SK-N-SH (cell line): ENCODE measurements around the gene PRSS36. TPM values are rescaled to one million over a fixed set of nuclear protein-coding genes. Genes with fewer than 3 reads are reported as not detected.
"Not testable (repeated sequence)": the region's sequence is repeated elsewhere in the genome, so short reads cannot be mapped to it uniquely, and the experiment has no call there.

Source experiments
- CTCF ChIA-PET: fragments of 300-600, 350-600 bp; formaldehyde crosslinking; extraction: SDS; loops from one replicate; lab custom pipeline; 2021; lab: Yijun Ruan, JAX
- POLR2A ChIA-PET: fragments of 350-600 bp; sonication (Branson Sonifier 250); formaldehyde crosslinking; extraction: SDS; loops from one replicate; lab custom pipeline; 2020; ENCODE audit warnings: antibody characterized with exemption, inconsistent platforms; lab: Yijun Ruan, JAX
- DNase-seq: peaks from one replicate; pipeline ENCODE4 v3.0.0; 2012
- H2AFZ ChIP-seq: fragments of 200-600 bp; sonication (generic); 2 replicates; pipeline ENCODE4 v1.8.1; 2016; ENCODE audit warnings: antibody characterized with exemption, mild to moderate bottlenecking, low read depth
- H3F3A ChIP-seq: fragments of 200-600 bp; sonication (generic); replicated peaks from 2 replicates; pipeline ENCODE3; 2016; ENCODE audit warnings: antibody characterized with exemption, mild to moderate bottlenecking; ENCODE audit not compliant: insufficient read depth
- H3K27ac ChIP-seq, 2 experiments: fragments of 200-500 bp in 1 of 2; fragments of 200-600 bp in 1 of 2; sonication (Bioruptor generic) in 1 of 2; sonication (generic), shearing (Covaris generic) in 1 of 2; 2 replicates each; pipeline versions ENCODE4 v1.5.1 to v1.6.1; 2014 to 2016; ENCODE audit warnings: low read depth in 2 of 2, inconsistent platforms in 1 of 2, low read length in 1 of 2, mild to moderate bottlenecking in 1 of 2, mixed read lengths in 1 of 2
- H3K27me3 ChIP-seq: fragments of 200-600 bp; sonication (generic), shearing (Covaris generic); 2 replicates; pipeline ENCODE4 v1.6.1; 2016; ENCODE audit warnings: mixed run types; ENCODE audit not compliant: insufficient read depth
- H3K36me3 ChIP-seq, 2 experiments: fragments of 200-500 bp in 1 of 2; fragments of 200-600 bp in 1 of 2; sonication (Bioruptor generic) in 1 of 2; sonication (generic) in 1 of 2; replicated peaks in 1 of 2; 2 replicates each; pipeline versions ENCODE3 to v1.5.1; 2014 to 2016; ENCODE audit warnings: low read length in 1 of 2, mild to moderate bottlenecking in 1 of 2; ENCODE audit not compliant: insufficient read depth in 2 of 2, control insufficient read depth in 1 of 2
- H3K4me1 ChIP-seq, 2 experiments: fragments of 200-500 bp in 1 of 2; fragments of 200-600 bp in 1 of 2; sonication (Bioruptor generic) in 1 of 2; sonication (generic), shearing (Covaris generic) in 1 of 2; 2 replicates each; pipeline versions ENCODE4 v1.5.1 to v1.6.1; 2014 to 2016; ENCODE audit warnings: low read depth in 1 of 2, low read length in 1 of 2, mixed run types in 1 of 2; ENCODE audit not compliant: insufficient read depth in 2 of 2, control insufficient read depth in 1 of 2
- H3K4me2 ChIP-seq: fragments of 200-600 bp; sonication (generic), shearing (Covaris generic); 2 replicates; pipeline ENCODE4 v1.6.1; 2017; ENCODE audit warnings: mixed run types
- H3K4me3 ChIP-seq, 2 experiments: fragments of 200-500 bp in 1 of 2; fragments of 200-600 bp in 1 of 2; sonication (Bioruptor generic) in 1 of 2; sonication (generic), shearing (Covaris generic) in 1 of 2; 2 replicates each; pipeline versions ENCODE4 v1.5.1 to v1.8.1; 2014 to 2016; ENCODE audit warnings: low read depth in 2 of 2, inconsistent platforms in 1 of 2, low read length in 1 of 2, mild to moderate bottlenecking in 1 of 2, mixed read lengths in 1 of 2, moderate library complexity in 1 of 2
- H3K79me2 ChIP-seq: fragments of 200-600 bp; sonication (generic); 2 replicates; pipeline ENCODE4 v1.8.1; 2017; ENCODE audit warnings: mild to moderate bottlenecking; ENCODE audit not compliant: insufficient read depth
- H3K9ac ChIP-seq: fragments of 200-600 bp; sonication (generic); 2 replicates; pipeline ENCODE4 v1.6.1; 2017; ENCODE audit warnings: mixed run types
- H3K9me2 ChIP-seq: fragments of 200-600 bp; sonication (generic); 2 replicates; pipeline ENCODE4 v1.6.1; 2017; ENCODE audit warnings: mixed run types
- H3K9me3 ChIP-seq: fragments of 200-600 bp; sonication (generic); 2 replicates; pipeline ENCODE4 v1.6.1; 2017; ENCODE audit warnings: mixed run types, mild to moderate bottlenecking, moderate library complexity
- H4K20me1 ChIP-seq: fragments of 200-600 bp; sonication (generic); 2 replicates; pipeline ENCODE4 v1.6.1; 2017; ENCODE audit warnings: mild to moderate bottlenecking, mixed run types; ENCODE audit not compliant: insufficient read depth
- FOXJ3 ChIP-seq: sonication (generic); formaldehyde crosslinking; IDR thresholded peaks from 2 replicates; pipeline ENCODE4 v1.5.1; 2020; ENCODE audit warnings: mild to moderate bottlenecking, missing genetic modification reagents
- PBX3 ChIP-seq: IDR thresholded peaks from 2 replicates; pipeline ENCODE4; 2012
- RXRA ChIP-seq: IDR thresholded peaks from 2 replicates; pipeline ENCODE4 v1.4.0; 2012; ENCODE audit warnings: low read depth, mild to moderate bottlenecking, borderline replicate concordance
- TAF1 ChIP-seq: IDR thresholded peaks from 2 replicates; pipeline ENCODE4 v1.6.1; 2012; ENCODE audit warnings: low read depth, mild to moderate bottlenecking, low read length, moderate library complexity, borderline replicate concordance
- WGBS: methylation state at CpG from one replicate; pipeline ENCODE4 v1.1.6; 2017; ENCODE audit warnings: low lambda C conversion rate; 5-methylcytosine and 5-hydroxymethylcytosine counted together
- polyA plus RNA-seq, 3 experiments: library from polyadenylated mRNA; depleted of rRNA; stranded (reverse); fragments of >200 nt; gene quantifications; 2 replicates each; pipeline ENCODE4 v1.2.3, GENCODE V29; 2012
- TF ChIP-seq, protein P1 (sequence below): IDR thresholded peaks from 2 replicates; pipeline ENCODE4 v1.6.1; 2012; ENCODE audit warnings: mild to moderate bottlenecking, low read depth, low read length, moderate library complexity

The PRSS36 gene
- polyA plus RNA-seq, 1 of the 3 experiments (the other 2 are of a cell fraction) = 0.49 TPM

DNA sequence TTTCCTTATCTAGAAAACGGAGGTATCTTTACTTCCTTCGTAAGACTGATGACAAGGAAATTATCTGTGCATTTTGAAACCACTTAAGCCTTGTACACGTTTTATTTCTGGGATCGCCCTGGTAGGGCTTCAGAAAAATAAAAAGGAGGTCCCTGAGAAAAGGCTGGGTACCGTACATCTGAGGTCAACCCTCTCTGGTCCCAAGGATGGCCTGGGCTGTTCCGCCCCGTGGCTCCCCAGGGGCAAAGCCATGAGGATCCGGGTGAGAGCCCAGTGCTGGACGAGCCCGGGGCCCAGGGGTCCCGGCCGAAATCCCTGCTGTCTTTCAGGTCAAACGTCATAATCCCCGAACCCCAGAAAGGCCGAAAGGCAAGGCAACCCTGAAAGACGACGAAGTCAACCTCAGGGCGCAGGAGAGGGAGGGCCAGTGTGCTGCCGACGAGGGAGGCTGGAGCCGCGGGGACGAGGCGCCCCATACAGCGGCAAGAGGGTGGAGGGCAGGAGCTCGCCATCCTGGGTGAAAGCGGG lies 29.4 kb upstream of the PRSS36 start:
- H3K9me2 ChIP-seq = no peaks in the 10 kb centered on the region
- peaks cover 9 to 15% of the 10 kb centered on the region in 2 experiments; a peak in 2 of 4 replicates for H3K4me1 ChIP-seq
- peak overlapping the region; percentile 92 for H2AFZ ChIP-seq
- H4K20me1 ChIP-seq = peaks cover 38% of the 10 kb centered on the region
- H3K9me3 ChIP-seq = no peaks in the 10 kb centered on the region
- H3K79me2 ChIP-seq = peaks cover 50% of the 10 kb centered on the region
- TF ChIP-seq FOXJ3 (no peak), RXRA (no peak), TAF1 (0 out of 2 replicates have a peak, but pooled peaks have one; percentile 58)
- peak overlapping the region; percentile 100 for H3K9ac ChIP-seq
- peak overlapping the region; percentile 92 for H3K4me2 ChIP-seq
- peak overlapping the region; percentile 95 for H3K27ac ChIP-seq
- POLR2A ChIA-PET = interaction anchor here (0.6 to 2.1 kb wide), 22 partner anchors 8 to 281 kb away, joined by 3 to 24 read pairs (median 5); partner anchors contain the start of genes ARMC5, HSD3B7, KAT8 and PRSS36
- 9% methylated on average over 20 of the region's 27 CpGs for WGBS
- H3F3A ChIP-seq = peaks cover 6% of the 10 kb centered on the region
- no peak for DNase-seq
- CTCF ChIA-PET = interaction anchor here (0.9 to 1.1 kb wide), 2 partner anchors 195 to 280 kb away, joined by 3 read pairs; partner anchors contain the start of genes ARMC5 and HSD3B7
- no peaks in the 10 kb centered on the region for H3K27me3 ChIP-seq
- H3K4me3 ChIP-seq = peak overlapping the region; percentile 77 to 99
- H3K36me3 ChIP-seq = peaks cover 14 to 36% of the 10 kb centered on the region in 2 experiments

- H3K4me1 ChIP-seq = peaks cover 0 to 2% of the 10 kb centered on the region in 2 experiments; a peak in 1 of 4 replicates
- H3K4me2 ChIP-seq = no peak overlapping the region
- H3K9ac ChIP-seq = no peak overlapping the region
- POLR2A ChIA-PET = no interaction called here
- CTCF ChIA-PET = interaction anchor here (1.4 to 2.1 kb wide), 2 partner anchors 17 to 236 kb away, joined by 3 to 7 read pairs; no protein-coding TSS in a partner anchor
- H3K4me3 ChIP-seq = no peak overlapping the region
- TF ChIP-seq, protein P1, sequence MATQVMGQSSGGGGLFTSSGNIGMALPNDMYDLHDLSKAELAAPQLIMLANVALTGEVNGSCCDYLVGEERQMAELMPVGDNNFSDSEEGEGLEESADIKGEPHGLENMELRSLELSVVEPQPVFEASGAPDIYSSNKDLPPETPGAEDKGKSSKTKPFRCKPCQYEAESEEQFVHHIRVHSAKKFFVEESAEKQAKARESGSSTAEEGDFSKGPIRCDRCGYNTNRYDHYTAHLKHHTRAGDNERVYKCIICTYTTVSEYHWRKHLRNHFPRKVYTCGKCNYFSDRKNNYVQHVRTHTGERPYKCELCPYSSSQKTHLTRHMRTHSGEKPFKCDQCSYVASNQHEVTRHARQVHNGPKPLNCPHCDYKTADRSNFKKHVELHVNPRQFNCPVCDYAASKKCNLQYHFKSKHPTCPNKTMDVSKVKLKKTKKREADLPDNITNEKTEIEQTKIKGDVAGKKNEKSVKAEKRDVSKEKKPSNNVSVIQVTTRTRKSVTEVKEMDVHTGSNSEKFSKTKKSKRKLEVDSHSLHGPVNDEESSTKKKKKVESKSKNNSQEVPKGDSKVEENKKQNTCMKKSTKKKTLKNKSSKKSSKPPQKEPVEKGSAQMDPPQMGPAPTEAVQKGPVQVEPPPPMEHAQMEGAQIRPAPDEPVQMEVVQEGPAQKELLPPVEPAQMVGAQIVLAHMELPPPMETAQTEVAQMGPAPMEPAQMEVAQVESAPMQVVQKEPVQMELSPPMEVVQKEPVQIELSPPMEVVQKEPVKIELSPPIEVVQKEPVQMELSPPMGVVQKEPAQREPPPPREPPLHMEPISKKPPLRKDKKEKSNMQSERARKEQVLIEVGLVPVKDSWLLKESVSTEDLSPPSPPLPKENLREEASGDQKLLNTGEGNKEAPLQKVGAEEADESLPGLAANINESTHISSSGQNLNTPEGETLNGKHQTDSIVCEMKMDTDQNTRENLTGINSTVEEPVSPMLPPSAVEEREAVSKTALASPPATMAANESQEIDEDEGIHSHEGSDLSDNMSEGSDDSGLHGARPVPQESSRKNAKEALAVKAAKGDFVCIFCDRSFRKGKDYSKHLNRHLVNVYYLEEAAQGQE = no peak
- TF ChIP-seq PBX3 = peak; percentile 29; the same call in 1 of the 2 replicates
- TF ChIP-seq, all 33 proteins: peak for 1
- Histone ChIP-seq H3F3A (peaks cover 6% of the 10 kb centered on the region), H3K36me3 (peaks cover 0 to 14% of the 10 kb centered on the region in 2 experiments), H3K27me3 (no peaks in the 10 kb centered on the region), H2AFZ (no peak overlapping the region), H3K79me2 (peaks cover 29% of the 10 kb centered on the region), H4K20me1 (peaks cover 16% of the 10 kb centered on the region), H3K27ac (no peak overlapping the region), H3K9me2 (no peaks in the 10 kb centered on the region), H3K9me3 (no peaks in the 10 kb centered on the region)
- DNase-seq = no peak
- 94% methylated on average over 3 of the region's 3 CpGs for WGBS
Observed at GRCh38 chr16:31177136-31177535, 27.3 kb upstream of the PRSS36 start.

DNA sequence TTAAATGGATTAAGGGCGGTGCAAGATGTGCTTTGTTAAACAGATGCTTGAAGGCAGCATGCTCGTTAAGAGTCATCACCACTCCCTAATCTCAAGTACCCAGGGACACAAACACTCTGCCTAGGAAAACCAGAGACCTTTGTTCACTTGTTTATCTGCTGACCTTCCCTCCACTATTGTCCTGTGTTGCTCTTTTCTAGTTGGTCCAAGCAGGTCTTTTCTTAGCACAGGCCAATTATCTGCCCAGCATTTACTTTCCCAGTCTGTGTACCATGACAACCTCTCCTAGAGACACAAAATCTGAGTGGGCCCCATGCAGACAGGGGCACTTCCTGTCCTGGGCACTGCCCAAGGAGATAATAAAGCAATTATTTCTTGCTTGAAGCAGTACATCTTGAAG lies 20.2 kb upstream of the PRSS36 start:
- H2AFZ ChIP-seq = 0 out of 2 replicates have a peak overlapping the region, but pooled peaks have one; percentile 35
- H3K4me3 ChIP-seq, H3K4me2 ChIP-seq, H3K4me1 ChIP-seq, H3F3A ChIP-seq, H3K9me3 ChIP-seq, H3K36me3 ChIP-seq, H3K9me2 ChIP-seq, DNase-seq, CTCF ChIA-PET, POLR2A ChIA-PET, H3K9ac ChIP-seq, H3K27ac ChIP-seq, H3K27me3 ChIP-seq, H3K79me2 ChIP-seq, H4K20me1 ChIP-seq: not testable (repeated sequence)
- WGBS = no CpG with 5 or more reads among the region's 2 CpGs
